ENCODE data around the gene DCX. TPM values are rescaled to one million over a fixed set of nuclear protein-coding genes. Genes with fewer than 3 reads are reported as not detected.
"Not testable (repeated sequence)": the region's sequence is repeated elsewhere in the genome, so short reads cannot be mapped to it uniquely, and the experiment has no call there.

Gene DCX
- total RNA-seq, 1 donor from 2014 or later, result 0.95 TPM

- DNase-seq (ENCODE audit: low spot score), result no peak
These were observed 39.9 kb downstream of the DCX start for GRCh38 chrX:111372086-111372485.

GRCh38 chrX:111365770-111366325 is 46.1 kb downstream of the DCX start:
- no peak for DNase-seq (ENCODE audit: low spot score)

DNA sequence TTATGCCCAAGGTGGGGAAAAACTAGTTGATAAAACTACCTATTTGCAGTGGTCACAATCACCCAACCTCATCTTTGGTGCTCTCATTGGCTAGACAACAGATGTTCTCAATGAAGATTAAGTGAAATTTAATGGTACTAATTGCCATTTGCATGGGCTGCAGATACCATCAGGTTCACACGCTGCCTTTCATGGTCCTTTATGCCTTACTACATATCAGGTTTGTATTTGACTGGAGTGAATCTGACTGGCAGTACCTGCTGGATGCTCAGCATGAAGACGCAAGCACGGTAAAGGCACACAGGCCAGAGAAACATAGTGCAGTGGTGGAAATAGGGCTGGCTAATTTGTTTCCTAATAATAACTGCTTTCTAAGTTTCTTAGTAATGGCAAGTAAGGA is 48.3 kb downstream of the DCX start:
- DNase-seq (ENCODE audit: low spot score), result no peak

DNA sequence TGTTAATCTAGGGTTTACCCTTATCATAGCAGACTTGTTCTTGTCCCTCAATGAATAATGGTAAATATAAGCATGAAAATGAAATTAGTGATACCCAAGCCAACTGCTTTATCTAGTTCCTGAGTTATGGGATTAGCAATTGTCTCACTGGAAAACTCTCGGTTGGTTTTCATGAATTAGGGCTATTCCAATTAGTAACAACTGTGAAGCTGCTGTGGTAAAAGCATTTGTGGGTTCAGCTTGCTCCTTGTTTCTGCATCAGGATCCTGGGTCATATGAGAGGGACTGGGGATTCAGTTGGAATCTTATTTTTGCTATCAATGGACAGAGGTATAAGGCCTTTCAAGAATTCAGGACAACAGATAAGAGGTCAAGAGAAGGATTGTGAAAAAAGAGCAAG is 50.2 kb downstream of the DCX start:
- no peak for DNase-seq (ENCODE audit: low spot score)

DNA sequence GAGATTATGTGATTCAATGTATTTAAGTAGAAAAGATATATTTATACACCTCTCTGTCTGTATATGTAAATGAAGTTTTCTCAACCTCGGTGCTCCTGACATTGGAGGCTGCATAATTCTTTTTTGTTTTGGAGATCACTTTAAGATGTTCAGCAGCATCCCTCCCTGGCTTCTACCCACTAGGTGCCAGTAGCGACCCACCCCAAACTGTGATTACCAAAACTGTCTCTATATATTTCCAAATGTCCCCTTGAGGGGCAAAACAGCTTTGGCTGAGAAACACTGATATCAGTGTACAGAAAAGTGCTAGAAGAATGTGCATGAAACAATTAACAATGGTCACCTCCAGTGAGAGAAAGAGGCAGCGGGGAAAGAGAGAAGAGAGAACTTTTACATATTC is 51.2 kb downstream of the DCX start:
- DNase-seq (ENCODE audit: low spot score), result no peak

- no peak for DNase-seq (ENCODE audit: low spot score)
These were observed 56.4 kb downstream of the DCX start for GRCh38 chrX:111355523-111356115.

- no peak for DNase-seq (ENCODE audit: low spot score)
These were observed 57.5 kb downstream of the DCX start for GRCh38 chrX:111354496-111354895.

GRCh38 chrX:111353793-111354192 is 58.2 kb downstream of the DCX start:
- DNase-seq (ENCODE audit: low spot score), result no peak

DNA sequence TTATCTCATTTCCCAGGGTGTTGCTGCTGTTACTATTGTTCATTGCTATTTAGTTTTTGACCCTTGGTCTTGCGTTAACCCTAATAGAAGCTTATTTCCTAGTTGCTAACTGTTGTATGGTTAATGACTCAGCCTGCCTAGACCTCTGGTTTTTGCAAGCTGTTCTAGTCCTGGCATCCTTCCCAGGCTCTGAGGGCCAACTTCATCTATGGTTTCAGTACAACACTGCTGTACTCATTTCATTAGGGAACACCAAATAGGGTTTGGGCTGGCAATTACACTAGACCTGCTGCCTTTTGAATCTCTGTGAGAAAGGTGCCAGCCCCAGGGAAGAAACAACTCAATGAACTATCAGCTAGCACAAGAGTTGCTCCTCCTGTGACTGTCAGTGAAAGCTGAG is 59.6 kb downstream of the DCX start:
- peak; percentile 75 for DNase-seq (ENCODE audit: low spot score)

GRCh38 chrX:111349934-111350333 is 62.1 kb downstream of the DCX start:
- DNase-seq (ENCODE audit: low spot score), result no peak

DNA sequence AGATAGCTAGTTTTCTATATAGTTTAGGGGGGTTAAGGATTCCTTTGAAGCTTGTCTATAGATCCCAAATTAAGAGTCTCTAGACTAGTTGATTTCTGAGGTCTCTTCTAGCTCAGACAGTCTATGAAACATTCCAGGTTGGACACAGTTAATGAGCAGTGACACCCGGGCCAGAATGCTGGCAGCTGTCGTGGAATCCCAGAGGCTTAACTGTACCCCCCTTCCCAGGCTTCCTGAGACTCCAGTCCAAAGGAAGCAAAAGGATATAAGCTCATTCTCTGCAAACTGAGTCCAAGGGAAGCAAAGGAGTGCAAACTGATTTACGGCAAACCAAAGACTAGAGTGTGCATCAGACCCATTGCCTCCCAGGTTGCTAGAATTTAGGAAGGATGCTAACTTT is 62.9 kb downstream of the DCX start:
- no peak for DNase-seq (ENCODE audit: low spot score)

GRCh38 chrX:111348429-111348828 is 63.6 kb downstream of the DCX start:
- no peak for DNase-seq (ENCODE audit: low spot score)

GRCh38 chrX:111346150-111346549 is 65.8 kb downstream of the DCX start:
- not testable (repeated sequence) for DNase-seq (ENCODE audit: low spot score)

- DNase-seq (ENCODE audit: low spot score), result no peak
These were observed 71.9 kb downstream of the DCX start for GRCh38 chrX:111340054-111340453.

DNA sequence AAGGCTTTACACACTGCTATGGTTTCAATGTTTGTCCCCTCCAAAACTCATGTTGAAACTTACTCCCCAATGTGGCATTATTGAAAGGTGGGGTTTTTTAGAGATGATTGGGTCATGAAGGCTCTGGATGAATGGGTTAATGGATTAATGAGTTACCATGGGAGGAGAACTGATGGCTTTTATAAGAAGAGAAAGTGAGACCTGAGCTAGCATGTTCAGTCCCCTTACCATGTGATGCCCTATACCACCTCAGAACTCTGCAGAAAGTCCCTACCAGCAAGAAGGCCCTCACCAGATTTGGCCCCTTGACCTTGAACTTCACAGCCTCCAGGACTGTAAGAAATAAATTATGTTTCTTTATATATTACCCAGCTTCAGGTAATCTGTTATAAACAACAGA is 72.8 kb downstream of the DCX start:
- DNase-seq (ENCODE audit: low spot score), result no peak

GRCh38 chrX:111338095-111338698 is 73.8 kb downstream of the DCX start:
- DNase-seq (ENCODE audit: low spot score), result peak; percentile 11

GRCh38 chrX:111337067-111337637 is 74.8 kb downstream of the DCX start:
- peak; percentile 22 for DNase-seq (ENCODE audit: low spot score)

GRCh38 chrX:111336141-111336540 is 75.9 kb downstream of the DCX start:
- no peak for DNase-seq (ENCODE audit: low spot score)

GRCh38 chrX:111329370-111329769 is 82.6 kb downstream of the DCX start:
- no peak for DNase-seq (ENCODE audit: low spot score)

DNA sequence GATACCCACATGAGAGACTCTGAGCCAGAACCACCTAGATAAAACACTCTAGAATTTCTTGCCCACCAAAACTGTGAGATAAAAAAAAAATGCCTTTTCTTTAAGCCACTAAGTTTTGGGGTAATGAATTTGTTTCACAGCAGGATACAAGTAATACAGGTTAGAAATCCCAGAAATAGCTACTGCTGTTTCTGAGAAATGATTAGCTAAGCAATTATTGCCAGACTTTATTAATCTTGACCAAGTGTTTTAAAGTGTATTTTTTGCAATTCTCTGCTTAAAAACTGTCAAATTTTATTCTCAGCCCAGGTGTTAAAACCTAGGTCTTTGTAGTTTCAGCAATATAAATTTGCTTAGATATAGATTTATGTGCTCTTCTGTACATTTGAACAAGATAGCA is 83.1 kb downstream of the DCX start:
- DNase-seq (ENCODE audit: low spot score), result no peak

DNA sequence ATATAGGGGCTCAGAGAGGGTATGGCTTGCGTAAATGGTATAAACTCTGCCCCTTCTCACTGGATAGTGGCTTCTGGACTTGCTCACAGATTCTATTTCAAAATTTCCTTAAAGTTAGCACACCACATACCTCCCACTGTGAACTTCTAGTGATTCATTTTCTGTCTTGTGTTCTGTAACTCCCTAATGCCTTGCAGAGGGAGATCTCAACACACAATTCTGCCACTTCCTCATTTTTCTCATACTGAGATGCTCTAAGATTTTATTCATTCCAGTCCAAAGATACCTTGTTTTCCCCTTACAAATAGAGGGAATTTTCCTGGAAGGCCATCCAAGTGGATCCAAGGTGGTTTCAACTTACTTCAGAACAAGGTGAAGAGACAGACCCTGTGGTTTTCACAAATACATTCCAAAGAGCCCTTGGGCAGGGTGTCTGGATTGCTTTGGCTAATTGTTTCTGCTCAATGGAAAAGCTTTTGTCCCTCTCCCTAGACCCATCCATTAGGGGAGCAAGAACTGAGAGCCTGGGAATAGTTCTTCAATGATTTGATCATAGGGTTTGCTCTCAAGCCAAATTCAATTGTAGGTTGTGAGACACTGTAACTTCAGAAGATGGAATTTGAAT is 89.6 kb downstream of the DCX start:
- no peak for DNase-seq (ENCODE audit: low spot score)

- DNase-seq (ENCODE audit: low spot score), result no peak
These were observed 92.5 kb downstream of the DCX start for GRCh38 chrX:111319451-111319850.

DNA sequence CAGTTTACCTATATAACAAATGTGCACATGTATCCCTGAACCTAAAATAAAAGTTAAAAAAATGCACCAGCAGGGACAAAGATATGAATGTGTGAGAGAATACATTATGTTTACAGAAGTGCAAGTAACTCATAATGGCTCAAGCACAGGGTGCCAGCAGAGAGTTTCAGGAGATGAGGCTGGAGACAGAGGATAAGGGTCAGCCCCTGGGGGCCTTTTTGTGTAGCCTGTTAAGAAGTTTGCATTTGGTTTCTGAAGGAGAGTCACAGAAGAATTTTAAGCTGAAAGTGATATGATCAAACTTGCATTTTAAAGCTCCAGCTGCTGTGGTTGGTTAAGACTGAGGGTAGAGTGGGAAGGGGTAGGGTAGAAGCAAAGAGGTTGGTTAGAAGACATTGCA is 93.1 kb downstream of the DCX start:
- no peak for DNase-seq (ENCODE audit: low spot score)
